Vagina (tissue), 2 donors: ENCODE measurements around the gene TCF25. TPM values are rescaled to one million over a fixed set of nuclear protein-coding genes. Genes with fewer than 3 reads are reported as not detected.

Experiments
- DNase-seq, 2 donors: peaks; one replicate each; pipeline ENCODE4 v3.0.0-alpha.2; 2017; ENCODE audit errors: extremely low spot score in 2 of 2
- H3K27ac ChIP-seq: fragments of 200-600 bp; sonication (generic); one replicate; pipeline ENCODE4 v1.5.1; 2019
- H3K27me3 ChIP-seq: fragments of 200-600 bp; sonication (generic); one replicate; pipeline ENCODE4 v1.5.1; 2019
- H3K36me3 ChIP-seq, 2 donors: fragments of 200-600 bp; sonication (generic); one replicate each; pipeline ENCODE4 v1.5.1; 2017 to 2019
- H3K4me1 ChIP-seq: fragments of 200-600 bp; sonication (generic); one replicate; pipeline ENCODE4 v1.5.1; 2019
- H3K4me3 ChIP-seq, 2 donors: fragments of 200-600 bp; sonication (generic); 1 replicate in 1 of 2; 2 replicates in 1 of 2; pipeline ENCODE4 v1.5.1; 2016 to 2019
- H3K9me3 ChIP-seq: fragments of 200-600 bp; sonication (generic); one replicate; pipeline ENCODE4 v1.5.1; 2019
- POLR2A ChIP-seq, 2 donors: fragments of 450-650 bp; IDR thresholded peaks; one replicate each; pipeline ENCODE4 v1.6.1; 2017; ENCODE audit warnings: antibody characterized with exemption in 2 of 2, mild to moderate bottlenecking in 2 of 2, moderate library complexity in 2 of 2
- POLR2AphosphoS5 ChIP-seq, 2 donors: sonication (generic); formaldehyde crosslinking; IDR thresholded peaks; one replicate each; pipeline ENCODE4 v1.9.0; 2017; ENCODE audit warnings: antibody characterized with exemption in 2 of 2, mild to moderate bottlenecking in 2 of 2, low read depth in 1 of 2; ENCODE audit not compliant: insufficient read depth in 1 of 2
- intact Hi-C: fragments of 100-400 bp; cut with DNase I; formaldehyde crosslinking; loops from one replicate; pipeline ENCODE4 v1.15.1; 2023
- total RNA-seq: library from RNA; depleted of rRNA; stranded (reverse); fragments of >200 nt; gene quantifications from one replicate; pipeline ENCODE4 v1.2.3, GENCODE V29; 2016
- TF ChIP-seq, protein P1 (sequence below), 3 experiments: fragments of 450-650 bp in 2 of 3; fragments of 200-600 bp in 1 of 3; sonication (generic) in 1 of 3; IDR thresholded peaks; one replicate each; pipeline ENCODE4 v1.5.1; 2017 to 2019; ENCODE audit warnings: antibody characterized with exemption in 3 of 3, mild to moderate bottlenecking in 2 of 3, moderate library complexity in 2 of 3

Gene TCF25
- total RNA-seq, 1 donor from 2014 or later = 132 TPM

DNA sequence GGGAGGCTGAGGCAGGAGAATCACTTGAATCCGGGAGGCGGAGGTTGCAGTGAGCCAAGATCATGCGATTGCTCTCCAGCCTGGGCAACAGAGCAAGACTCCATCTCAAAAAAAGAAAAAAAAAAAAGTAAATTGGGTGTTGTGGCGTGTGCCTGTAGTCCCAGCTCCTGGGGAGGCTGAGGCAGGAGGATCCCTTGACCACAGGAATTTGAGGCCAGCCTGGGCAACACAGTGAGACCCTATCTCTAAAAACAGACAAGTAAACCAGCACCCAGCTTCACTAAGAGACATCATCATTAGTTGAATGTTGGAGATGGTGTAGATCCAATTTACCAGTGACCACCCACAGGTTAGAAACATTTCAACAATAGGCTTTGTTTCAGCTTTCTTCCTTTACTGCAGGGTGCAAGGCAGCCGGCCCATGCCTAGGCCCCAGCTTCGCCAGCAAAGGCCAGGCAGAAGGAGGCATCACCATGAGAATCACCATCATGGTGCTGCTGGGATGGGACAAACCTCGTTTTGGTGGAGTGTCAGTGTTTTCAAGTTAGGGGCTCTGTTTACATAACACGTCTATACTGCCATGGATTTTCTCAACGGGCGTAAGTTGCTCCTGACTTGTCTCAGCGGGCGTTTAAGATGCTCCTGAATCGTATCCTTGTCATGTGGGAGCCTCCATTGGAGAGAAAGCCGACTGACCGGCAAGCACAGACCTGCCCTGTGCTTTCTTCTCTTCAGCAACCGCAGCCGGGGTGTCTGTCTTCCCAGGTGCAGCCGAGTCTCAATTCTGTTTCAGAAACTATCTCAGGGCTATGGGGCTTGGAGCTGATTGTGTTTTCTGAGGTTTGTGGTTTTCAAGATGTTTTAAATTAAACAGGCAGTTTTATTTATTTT lies 7.3 kb downstream of the TCF25 start:
- no peak overlapping the region for H3K27ac ChIP-seq
- DNase-seq = no peak
- TF ChIP-seq POLR2AphosphoS5 (IDR thresholded peaks at IDR 0.05; ENCODE audit: insufficient read depth in 1 of 2, low read depth in 1 of 2) (no peak), POLR2A (IDR thresholded peaks at IDR 0.05) (no peak)
- TF ChIP-seq, protein P1, sequence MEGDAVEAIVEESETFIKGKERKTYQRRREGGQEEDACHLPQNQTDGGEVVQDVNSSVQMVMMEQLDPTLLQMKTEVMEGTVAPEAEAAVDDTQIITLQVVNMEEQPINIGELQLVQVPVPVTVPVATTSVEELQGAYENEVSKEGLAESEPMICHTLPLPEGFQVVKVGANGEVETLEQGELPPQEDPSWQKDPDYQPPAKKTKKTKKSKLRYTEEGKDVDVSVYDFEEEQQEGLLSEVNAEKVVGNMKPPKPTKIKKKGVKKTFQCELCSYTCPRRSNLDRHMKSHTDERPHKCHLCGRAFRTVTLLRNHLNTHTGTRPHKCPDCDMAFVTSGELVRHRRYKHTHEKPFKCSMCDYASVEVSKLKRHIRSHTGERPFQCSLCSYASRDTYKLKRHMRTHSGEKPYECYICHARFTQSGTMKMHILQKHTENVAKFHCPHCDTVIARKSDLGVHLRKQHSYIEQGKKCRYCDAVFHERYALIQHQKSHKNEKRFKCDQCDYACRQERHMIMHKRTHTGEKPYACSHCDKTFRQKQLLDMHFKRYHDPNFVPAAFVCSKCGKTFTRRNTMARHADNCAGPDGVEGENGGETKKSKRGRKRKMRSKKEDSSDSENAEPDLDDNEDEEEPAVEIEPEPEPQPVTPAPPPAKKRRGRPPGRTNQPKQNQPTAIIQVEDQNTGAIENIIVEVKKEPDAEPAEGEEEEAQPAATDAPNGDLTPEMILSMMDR (IDR thresholded peaks at IDR 0.05) = no peak
- no peaks in the 10 kb centered on the region for H3K27me3 ChIP-seq
- no peaks in the 10 kb centered on the region for H3K9me3 ChIP-seq
- intact Hi-C loops = no loop called here
- H3K4me3 ChIP-seq = no peak overlapping the region
- peaks cover 18% of the 10 kb centered on the region for H3K4me1 ChIP-seq
- peaks cover 0 to 56% of the 10 kb centered on the region in 2 donors for H3K36me3 ChIP-seq

DNA sequence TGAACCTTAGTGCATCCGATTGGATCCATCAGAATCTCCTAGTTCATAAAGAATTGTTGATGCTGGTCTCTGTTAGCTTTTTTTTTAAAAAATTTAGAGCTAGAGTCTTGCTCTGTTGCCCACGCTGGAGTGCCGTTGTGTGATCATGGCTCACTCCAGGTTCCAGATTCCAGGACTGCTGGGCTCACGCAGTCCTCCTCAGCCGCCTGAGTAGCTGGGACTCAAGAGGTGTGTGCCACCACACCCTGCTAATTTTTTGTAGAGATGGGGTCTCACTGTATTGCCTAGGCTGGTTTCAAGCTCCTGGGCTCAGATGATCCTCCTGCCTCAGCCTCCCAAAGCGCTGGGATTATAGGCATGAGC lies 8.0 kb downstream of the TCF25 start:
- H3K36me3 ChIP-seq = peaks cover 0 to 62% of the 10 kb centered on the region in 2 donors

DNA sequence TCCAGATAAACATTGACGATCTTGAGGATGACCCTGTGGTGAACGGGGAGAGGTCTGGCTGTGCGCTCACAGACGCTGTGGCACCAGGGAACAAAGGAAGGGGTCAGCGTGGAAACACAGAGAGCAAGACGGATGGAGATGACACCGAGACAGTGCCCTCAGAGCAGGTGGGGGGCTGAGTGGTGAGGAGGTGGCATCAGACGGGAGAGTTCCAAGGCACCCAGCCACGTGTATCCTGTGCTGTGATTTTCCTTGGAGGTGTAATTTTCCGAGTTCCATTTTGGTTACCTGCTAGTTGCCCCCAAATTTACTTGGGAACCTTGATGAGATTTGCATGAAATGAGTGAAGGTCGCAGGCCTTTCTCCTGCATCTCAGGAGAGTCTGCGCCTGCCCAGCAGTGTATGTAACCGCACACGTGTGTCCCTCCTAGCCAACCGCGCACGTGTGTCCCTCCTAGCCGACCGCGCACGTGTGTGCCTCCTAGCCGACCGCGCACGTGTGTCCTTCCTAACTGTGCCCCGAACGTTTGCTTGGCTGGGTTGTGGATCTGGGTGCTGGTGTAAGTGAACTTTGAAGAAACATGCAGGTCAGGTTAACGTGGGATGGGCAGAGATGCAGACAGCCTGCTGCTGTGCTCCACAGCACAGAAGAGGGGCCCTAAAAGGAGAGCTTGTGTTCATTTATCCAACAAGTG lies 10.1 kb downstream of the TCF25 start:
- Histone ChIP-seq H3K4me3 (no peak overlapping the region), H3K36me3 (peaks cover 0 to 81% of the 10 kb centered on the region in 2 donors), H3K27me3 (no peaks in the 10 kb centered on the region), H3K9me3 (no peaks in the 10 kb centered on the region), H3K27ac (no peak overlapping the region), H3K4me1 (peaks cover 10% of the 10 kb centered on the region)
- DNase-seq = no peak
- no peak for TF ChIP-seq POLR2A (IDR thresholded peaks at IDR 0.05)
- TF ChIP-seq, protein P1 (IDR thresholded peaks at IDR 0.05) = no peak
- intact Hi-C loops = no loop called here

More for the DNA sequence above, 8.0 kb downstream of the TCF25 start:
- Histone ChIP-seq H3K9me3 (no peaks in the 10 kb centered on the region), H3K4me1 (peaks cover 12% of the 10 kb centered on the region), H3K27me3 (no peaks in the 10 kb centered on the region), H3K4me3 (no peak overlapping the region), H3K27ac (no peak overlapping the region)
- TF ChIP-seq POLR2A (IDR thresholded peaks at IDR 0.05) (no peak), POLR2AphosphoS5 (IDR thresholded peaks at IDR 0.05; ENCODE audit: insufficient read depth in 1 of 2, low read depth in 1 of 2) (no peak)
- TF ChIP-seq, protein P1 (IDR thresholded peaks at IDR 0.05) = no peak
- intact Hi-C loops = no loop called here
- DNase-seq = no peak

DNA sequence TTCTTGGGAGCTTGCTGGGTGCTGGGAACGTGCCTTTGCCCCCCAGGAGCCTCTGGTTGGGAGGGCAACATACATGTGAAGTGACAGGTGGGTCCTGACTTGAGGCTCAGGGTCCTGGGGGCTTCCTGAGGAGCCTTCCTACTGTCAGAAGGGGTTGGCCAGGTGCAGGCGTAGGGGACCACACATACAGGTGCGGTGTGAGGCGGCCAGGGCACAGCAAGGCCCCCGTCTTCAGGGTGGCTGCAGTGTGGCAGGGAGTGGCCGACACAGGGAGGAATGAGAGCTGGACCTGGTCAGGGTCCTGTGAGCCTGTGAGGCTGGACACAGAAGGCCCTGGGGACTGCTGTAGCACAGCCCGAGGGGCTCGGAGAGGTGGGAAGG lies 10.6 kb downstream of the TCF25 start:
- peaks cover 0 to 75% of the 10 kb centered on the region in 2 donors for H3K36me3 ChIP-seq
- no peak overlapping the region for H3K27ac ChIP-seq
- no peak overlapping the region for H3K4me3 ChIP-seq
- TF ChIP-seq POLR2AphosphoS5 (IDR thresholded peaks at IDR 0.05; ENCODE audit: insufficient read depth in 1 of 2, low read depth in 1 of 2) (no peak), POLR2A (IDR thresholded peaks at IDR 0.05) (no peak)
- TF ChIP-seq, protein P1 (IDR thresholded peaks at IDR 0.05) = no peak
- H3K4me1 ChIP-seq = peaks cover 10% of the 10 kb centered on the region
- H3K27me3 ChIP-seq = no peaks in the 10 kb centered on the region
- intact Hi-C loops = no loop called here
- DNase-seq = no peak
- H3K9me3 ChIP-seq = no peaks in the 10 kb centered on the region

DNA sequence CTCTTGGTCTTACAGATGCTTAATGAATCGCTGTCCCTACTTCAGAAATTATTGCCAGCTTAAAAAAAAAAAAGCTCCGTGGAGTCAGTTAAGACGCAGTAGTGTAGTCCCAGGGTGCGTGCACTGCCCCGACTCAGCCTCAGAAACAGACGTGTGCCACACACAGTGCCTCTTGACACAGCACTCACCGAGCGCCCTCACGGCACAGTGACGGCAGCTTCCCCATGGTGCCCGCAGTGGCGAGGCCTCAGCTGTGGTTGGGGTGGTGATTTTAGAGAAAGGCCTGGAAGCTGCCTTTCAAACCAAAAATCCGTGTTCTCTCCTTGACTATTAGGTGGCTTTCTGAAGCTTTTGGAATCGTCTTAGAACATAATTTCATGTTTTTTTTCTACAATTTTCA lies 13.9 kb downstream of the TCF25 start:
- Histone ChIP-seq H3K4me1 (no peaks in the 10 kb centered on the region), H3K9me3 (no peaks in the 10 kb centered on the region), H3K27ac (no peak overlapping the region), H3K27me3 (no peaks in the 10 kb centered on the region), H3K36me3 (peaks cover 0 to 88% of the 10 kb centered on the region in 2 donors), H3K4me3 (no peak overlapping the region)
- TF ChIP-seq POLR2AphosphoS5 (IDR thresholded peaks at IDR 0.05; ENCODE audit: insufficient read depth in 1 of 2, low read depth in 1 of 2) = no peak
- TF ChIP-seq, protein P1 (IDR thresholded peaks at IDR 0.05) = no peak
- TF ChIP-seq POLR2A (IDR thresholded peaks at IDR 0.05) = no peak
- intact Hi-C loops = no loop called here
- no peak for DNase-seq
